DND-41 (cell line): Measurements from ENCODE around the gene NSUN2.

ENCODE experiments used
- ATAC-seq: fragments of 200-7000 bp; cut with Tn5 transposase; 3 replicates; pipeline ENCODE4 v1.9.1; 2021; ENCODE audit warnings: low read depth; ENCODE audit not compliant: insufficient read depth
- DNase-seq: peaks from one replicate; pipeline ENCODE4 v3.0.0-alpha.2; 2020
- H2AFZ ChIP-seq: 2 replicates; pipeline ENCODE4 v1.6.0; 2012; ENCODE audit warnings: low read depth, low read length
- H3K27ac ChIP-seq: 2 replicates; pipeline ENCODE4 v1.5.1; 2012; ENCODE audit warnings: low read length, inconsistent platforms
- H3K27me3 ChIP-seq: fragments of 200-600 bp; sonication (generic); 2 replicates; pipeline ENCODE4 v1.6.0; 2012; ENCODE audit warnings: low read length, mild to moderate bottlenecking, inconsistent platforms; ENCODE audit not compliant: insufficient read depth, poor library complexity
- H3K36me3 ChIP-seq: 2 replicates; pipeline ENCODE4 v1.5.1; 2012; ENCODE audit warnings: low read length, inconsistent platforms; ENCODE audit not compliant: insufficient read depth
- H3K4me1 ChIP-seq: 2 replicates; pipeline ENCODE4 v1.5.1; 2012; ENCODE audit warnings: mild to moderate bottlenecking, low read length; ENCODE audit not compliant: insufficient read depth
- H3K4me2 ChIP-seq: 2 replicates; pipeline ENCODE4 v1.6.0; 2012; ENCODE audit warnings: mild to moderate bottlenecking, moderate library complexity, low read length, inconsistent platforms; ENCODE audit not compliant: insufficient read depth
- H3K4me3 ChIP-seq, 2 experiments: fragments of 200-600 bp in 1 of 2; shearing (Covaris generic) in 1 of 2; 2 replicates each; pipeline ENCODE4 v1.5.1; 2012 to 2016; ENCODE audit warnings: inconsistent platforms in 2 of 2, low read length in 2 of 2, mild to moderate bottlenecking in 2 of 2, low read depth in 1 of 2, moderate library complexity in 1 of 2
- H3K79me2 ChIP-seq: 2 replicates; pipeline ENCODE4 v1.6.0; 2012; ENCODE audit warnings: low read length, inconsistent platforms; ENCODE audit not compliant: insufficient read depth
- H3K9ac ChIP-seq: 2 replicates; pipeline ENCODE4 v1.6.0; 2012; ENCODE audit warnings: low read depth, mild to moderate bottlenecking, inconsistent platforms, low read length, moderate library complexity
- H3K9me3 ChIP-seq: 2 replicates; pipeline ENCODE4 v1.5.1; 2012; ENCODE audit warnings: low read length, moderate library complexity, mild to moderate bottlenecking, inconsistent platforms; ENCODE audit not compliant: insufficient read depth, severe bottlenecking
- H4K20me1 ChIP-seq: 2 replicates; pipeline ENCODE4 v1.6.0; 2012; ENCODE audit warnings: low read length; ENCODE audit not compliant: insufficient read depth
- EZH2 ChIP-seq: IDR thresholded peaks from 3 replicates; pipeline ENCODE4 v1.6.1; 2012; ENCODE audit warnings: borderline replicate concordance, low read depth, mild to moderate bottlenecking, moderate library complexity, low read length, inconsistent platforms; ENCODE audit not compliant: severe bottlenecking
- TF ChIP-seq, protein P1 (sequence below): IDR thresholded peaks from 2 replicates; pipeline ENCODE4 v1.5.1; 2012; ENCODE audit warnings: borderline replicate concordance, low read length, moderate library complexity, mild to moderate bottlenecking; ENCODE audit not compliant: poor library complexity, severe bottlenecking; ENCODE audit errors: extremely low read depth

Gene NSUN2

DNA sequence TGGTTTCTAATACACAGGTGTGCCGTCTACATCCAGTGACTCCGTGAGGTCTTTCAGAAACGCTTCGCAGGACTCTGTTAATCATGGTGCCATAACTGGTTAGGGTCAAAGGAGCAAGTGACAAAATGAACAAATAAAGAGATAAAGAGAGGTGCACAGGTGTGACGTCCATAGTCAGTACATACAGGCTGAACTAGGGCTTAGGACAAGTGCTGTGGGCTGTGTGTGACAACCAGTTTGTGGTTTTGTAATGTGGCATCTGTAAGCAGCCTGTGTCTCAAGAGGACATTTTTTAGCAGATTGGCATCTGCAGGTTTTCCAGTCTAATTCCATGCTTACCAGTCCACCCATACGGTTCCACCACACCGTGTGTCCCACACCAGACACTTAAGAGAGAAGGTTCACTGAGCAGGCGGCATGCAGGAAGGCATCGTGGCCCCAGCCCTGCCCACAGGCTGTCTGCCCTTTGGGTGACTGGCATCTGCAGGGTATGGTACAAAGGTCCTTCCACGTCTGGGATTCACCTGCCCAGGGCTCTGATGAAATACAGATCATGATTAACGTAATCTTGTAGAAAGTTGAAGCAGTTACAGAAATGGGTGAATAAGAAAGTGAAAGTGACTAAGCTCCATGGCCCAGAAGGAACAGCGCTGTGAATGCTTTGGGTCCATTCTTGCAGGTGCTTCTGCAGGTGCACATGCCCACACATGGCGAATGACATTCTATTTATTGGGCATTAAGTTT, 27.3 kb upstream of the NSUN2 start:
- DNase-seq (peak; percentile 15), ATAC-seq (peak; percentile 70)
- H3K27ac ChIP-seq = no peak overlapping the region; the same call in 1 of the 2 replicates
- no peak overlapping the region for H3K4me3 ChIP-seq
- H2AFZ ChIP-seq = no peak overlapping the region
- no peak overlapping the region for H3K9ac ChIP-seq
- H3K4me2 ChIP-seq = no peak overlapping the region
- TF ChIP-seq, protein P1, sequence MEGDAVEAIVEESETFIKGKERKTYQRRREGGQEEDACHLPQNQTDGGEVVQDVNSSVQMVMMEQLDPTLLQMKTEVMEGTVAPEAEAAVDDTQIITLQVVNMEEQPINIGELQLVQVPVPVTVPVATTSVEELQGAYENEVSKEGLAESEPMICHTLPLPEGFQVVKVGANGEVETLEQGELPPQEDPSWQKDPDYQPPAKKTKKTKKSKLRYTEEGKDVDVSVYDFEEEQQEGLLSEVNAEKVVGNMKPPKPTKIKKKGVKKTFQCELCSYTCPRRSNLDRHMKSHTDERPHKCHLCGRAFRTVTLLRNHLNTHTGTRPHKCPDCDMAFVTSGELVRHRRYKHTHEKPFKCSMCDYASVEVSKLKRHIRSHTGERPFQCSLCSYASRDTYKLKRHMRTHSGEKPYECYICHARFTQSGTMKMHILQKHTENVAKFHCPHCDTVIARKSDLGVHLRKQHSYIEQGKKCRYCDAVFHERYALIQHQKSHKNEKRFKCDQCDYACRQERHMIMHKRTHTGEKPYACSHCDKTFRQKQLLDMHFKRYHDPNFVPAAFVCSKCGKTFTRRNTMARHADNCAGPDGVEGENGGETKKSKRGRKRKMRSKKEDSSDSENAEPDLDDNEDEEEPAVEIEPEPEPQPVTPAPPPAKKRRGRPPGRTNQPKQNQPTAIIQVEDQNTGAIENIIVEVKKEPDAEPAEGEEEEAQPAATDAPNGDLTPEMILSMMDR = no peak
- H4K20me1 ChIP-seq = no peaks in the 10 kb centered on the region
- peaks cover 10% of the 10 kb centered on the region for H3K9me3 ChIP-seq
- H3K27me3 ChIP-seq = no peaks in the 10 kb centered on the region
- no peaks in the 10 kb centered on the region for H3K4me1 ChIP-seq
- no peaks in the 10 kb centered on the region for H3K79me2 ChIP-seq
- H3K36me3 ChIP-seq = peaks cover 28% of the 10 kb centered on the region

DNA sequence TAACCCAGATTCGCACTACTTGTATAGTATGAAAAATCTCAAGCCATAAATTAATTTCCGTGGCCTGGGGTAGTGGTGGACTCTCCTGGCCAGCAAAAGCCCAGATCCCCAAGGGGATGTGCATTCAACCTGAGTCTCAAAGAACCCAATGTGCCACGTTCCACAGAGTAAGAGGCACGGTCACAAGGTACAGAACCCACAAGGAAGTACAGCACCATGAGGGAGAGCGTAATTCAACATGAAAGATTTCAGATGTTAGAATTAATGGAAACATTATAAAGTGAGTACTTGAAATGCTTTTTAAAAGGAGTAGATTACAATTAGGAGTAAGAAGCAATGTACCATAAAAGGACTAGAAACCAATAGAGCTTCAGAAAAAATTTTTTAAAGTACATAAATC, 23.8 kb upstream of the NSUN2 start:
- Histone ChIP-seq H3K27me3 (no peaks in the 10 kb centered on the region), H3K36me3 (peaks cover 35% of the 10 kb centered on the region)

DNA sequence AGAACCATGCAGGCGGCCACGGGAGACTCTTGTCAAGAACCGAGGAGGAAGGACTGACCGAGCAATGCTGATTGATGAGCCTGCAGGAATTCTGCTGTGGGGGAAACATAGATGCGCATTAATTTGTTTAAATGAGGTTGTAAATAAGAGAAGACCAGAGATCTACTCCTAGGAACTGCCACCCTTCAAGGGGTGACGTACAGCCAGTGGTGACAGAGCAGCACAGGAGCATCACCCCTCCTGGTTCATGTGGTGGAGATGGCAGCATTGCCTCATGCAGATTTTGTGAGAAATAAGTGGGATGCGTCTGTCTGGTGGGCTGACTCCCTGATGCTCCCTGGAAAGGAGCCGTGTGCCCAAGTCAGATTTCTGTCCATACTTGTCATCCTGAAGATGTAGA, 22.6 kb upstream of the NSUN2 start:
- H3K27me3 ChIP-seq = no peaks in the 10 kb centered on the region
- H3K4me2 ChIP-seq = no peak overlapping the region
- no peaks in the 10 kb centered on the region for H4K20me1 ChIP-seq
- peaks cover 10% of the 10 kb centered on the region for H3K9me3 ChIP-seq
- no peak for DNase-seq
- H3K4me1 ChIP-seq = no peaks in the 10 kb centered on the region
- no peaks in the 10 kb centered on the region for H3K79me2 ChIP-seq
- H3K36me3 ChIP-seq = peaks cover 35% of the 10 kb centered on the region
- no peak overlapping the region for H3K4me3 ChIP-seq
- H3K27ac ChIP-seq = no peak overlapping the region
- no peak for TF ChIP-seq EZH2
- TF ChIP-seq, protein P1 = no peak
- no peak overlapping the region for H2AFZ ChIP-seq
- no peak for ATAC-seq
- no peak overlapping the region for H3K9ac ChIP-seq

More for the DNA sequence above, 23.8 kb upstream of the NSUN2 start:
- Histone ChIP-seq H3K79me2 (no peaks in the 10 kb centered on the region), H2AFZ (no peak overlapping the region), H3K9ac (no peak overlapping the region), H3K27ac (no peak overlapping the region), H3K4me1 (no peaks in the 10 kb centered on the region), H4K20me1 (no peaks in the 10 kb centered on the region), H3K9me3 (peaks cover 10% of the 10 kb centered on the region), H3K4me2 (no peak overlapping the region), H3K4me3 (no peak overlapping the region)
- TF ChIP-seq, protein P1 = no peak
- TF ChIP-seq EZH2 = no peak
- ATAC-seq (no peak), DNase-seq (no peak)

DNA sequence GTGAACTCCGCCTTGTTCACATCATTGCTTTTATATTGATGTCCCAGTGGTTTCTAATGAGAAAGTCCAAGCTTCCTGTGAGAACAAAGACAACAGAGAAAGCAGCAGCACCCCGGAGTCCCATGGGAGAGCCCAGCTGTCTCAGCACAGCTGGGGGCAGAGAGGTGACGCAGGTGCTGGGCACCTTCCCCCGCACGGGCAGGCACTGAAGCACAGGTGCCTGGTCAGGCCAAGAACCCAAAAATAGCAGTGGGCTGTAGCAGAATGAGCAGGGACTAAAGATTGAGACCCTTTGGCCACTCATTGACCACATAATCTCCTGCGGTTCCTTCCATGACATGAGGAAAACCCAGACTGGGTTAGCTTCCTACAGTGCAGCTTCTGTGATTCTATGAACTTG, 19.2 kb upstream of the NSUN2 start:
- H2AFZ ChIP-seq = no peak overlapping the region
- ATAC-seq (no peak), DNase-seq (no peak)
- H3K4me1 ChIP-seq = no peaks in the 10 kb centered on the region
- H3K36me3 ChIP-seq = peaks cover 25% of the 10 kb centered on the region
- H3K4me3 ChIP-seq = no peak overlapping the region
- H3K9ac ChIP-seq = no peak overlapping the region
- no peaks in the 10 kb centered on the region for H4K20me1 ChIP-seq
- TF ChIP-seq, protein P1 = no peak
- no peak for TF ChIP-seq EZH2
- no peaks in the 10 kb centered on the region for H3K79me2 ChIP-seq
- peaks cover 22% of the 10 kb centered on the region for H3K9me3 ChIP-seq
- H3K27me3 ChIP-seq = no peaks in the 10 kb centered on the region
- no peak overlapping the region for H3K27ac ChIP-seq
- H3K4me2 ChIP-seq = no peak overlapping the region
